Neural cell (in vitro differentiated cells): ENCODE results near the gene TOM1L1. TPM values are rescaled to one million over a fixed set of nuclear protein-coding genes. Genes with fewer than 3 reads are reported as not detected.

Experiments used
- H2AFZ ChIP-seq: fragments of 200-600, 300-800 bp; sonication (generic), shearing (Covaris generic); 2 replicates; pipeline ENCODE4 v1.6.0; 2014; ENCODE audit warnings: low read depth, mild to moderate bottlenecking, antibody characterized with exemption, low read length, moderate library complexity
- H3F3A ChIP-seq: fragments of 200-600 bp; shearing (Covaris generic); 2 replicates; pipeline ENCODE4 v1.6.1; 2016; ENCODE audit warnings: mild to moderate bottlenecking, moderate library complexity, mixed read lengths, antibody characterized with exemption, low read length; ENCODE audit not compliant: insufficient read depth, poor library complexity, severe bottlenecking
- H3K27ac ChIP-seq: fragments of 200-600, 300-800 bp; sonication (generic), shearing (Covaris generic); 2 replicates; pipeline ENCODE4 v1.5.1; 2014; ENCODE audit warnings: mild to moderate bottlenecking, low read length, moderate library complexity
- H3K27me3 ChIP-seq: fragments of 300-800, 200-600 bp; sonication (generic), shearing (Covaris generic); 2 replicates; pipeline ENCODE4 v1.6.0; 2014; ENCODE audit warnings: mild to moderate bottlenecking, low read depth, low read length, moderate library complexity; ENCODE audit not compliant: insufficient read depth
- H3K36me3 ChIP-seq: fragments of 300-800, 200-600 bp; sonication (generic), shearing (Covaris generic); 2 replicates; pipeline ENCODE4 v1.5.1; 2014; ENCODE audit warnings: mild to moderate bottlenecking, antibody characterized with exemption, low read length, moderate library complexity; ENCODE audit not compliant: insufficient read depth
- H3K4me2 ChIP-seq: fragments of 300-800, 200-600 bp; sonication (generic), shearing (Covaris generic); 2 replicates; pipeline ENCODE4 v1.6.0; 2014; ENCODE audit warnings: mild to moderate bottlenecking, low read length
- H3K4me3 ChIP-seq: fragments of 300-800, 200-600 bp; sonication (generic), shearing (Covaris generic); 2 replicates; pipeline ENCODE4 v1.5.1; 2014; ENCODE audit warnings: mild to moderate bottlenecking, low read length, moderate library complexity
- H3K79me2 ChIP-seq: fragments of 200-600 bp; shearing (Covaris generic); replicated peaks from 2 replicates; pipeline ENCODE4 v1.6.0; 2014; ENCODE audit warnings: mild to moderate bottlenecking, low read length, moderate library complexity; ENCODE audit not compliant: insufficient read depth
- H3K9ac ChIP-seq: fragments of 300-800, 200-600 bp; sonication (generic), shearing (Covaris generic); 2 replicates; pipeline ENCODE4 v1.6.1; 2016; ENCODE audit warnings: mild to moderate bottlenecking, low read length, mixed read lengths
- H3K9me2 ChIP-seq: fragments of 200-600 bp; shearing (Covaris generic); 2 replicates; pipeline ENCODE4 v1.6.1; 2016; ENCODE audit warnings: mild to moderate bottlenecking, low read length, mixed read lengths; ENCODE audit not compliant: insufficient read depth
- H3K9me3 ChIP-seq: fragments of 200-600, 300-800 bp; sonication (generic), shearing (Covaris generic); 2 replicates; pipeline ENCODE4 v1.6.1; 2016; ENCODE audit warnings: mild to moderate bottlenecking, mixed run types, low read length, moderate library complexity, mixed read lengths
- H4K20me1 ChIP-seq: fragments of 200-600 bp; shearing (Covaris generic); 2 replicates; pipeline ENCODE4 v1.6.1; 2016; ENCODE audit warnings: mild to moderate bottlenecking, mixed run types; ENCODE audit not compliant: insufficient read depth
- CTCF ChIP-seq: fragments of 450-650 bp; IDR thresholded peaks from 2 replicates; pipeline ENCODE4 v1.5.1; 2014; ENCODE audit warnings: antibody characterized with exemption, mild to moderate bottlenecking, moderate library complexity; ENCODE audit not compliant: poor library complexity, severe bottlenecking
- EP300 ChIP-seq: fragments of 450-650 bp; conservative IDR thresholded peaks from 2 replicates; pipeline ENCODE4 v1.6.1; 2014; ENCODE audit warnings: antibody characterized with exemption, mild to moderate bottlenecking, moderate library complexity; ENCODE audit not compliant: poor library complexity, severe bottlenecking
- EZH2 ChIP-seq: fragments of 200-600, 300-800 bp; shearing (Covaris generic), sonication (generic); IDR thresholded peaks from 2 replicates; pipeline ENCODE4 v1.6.1; 2014; ENCODE audit warnings: antibody characterized with exemption, low read length, borderline replicate concordance, mild to moderate bottlenecking; ENCODE audit not compliant: insufficient read depth, poor library complexity, severe bottlenecking
- MXI1 ChIP-seq: fragments of 450-650 bp; conservative IDR thresholded peaks from 2 replicates; pipeline ENCODE4 v1.6.1; 2014; ENCODE audit warnings: antibody characterized with exemption, mild to moderate bottlenecking; ENCODE audit not compliant: poor library complexity, severe bottlenecking
- POLR2AphosphoS5 ChIP-seq: IDR thresholded peaks from 2 replicates; pipeline ENCODE4 v1.6.1; 2012
- RAD21 ChIP-seq: fragments of 450-650 bp; conservative IDR thresholded peaks from 2 replicates; pipeline ENCODE4 v1.6.1; 2014; ENCODE audit warnings: antibody characterized with exemption, mild to moderate bottlenecking, moderate library complexity
- REST ChIP-seq: IDR thresholded peaks from 2 replicates; pipeline ENCODE4 v1.6.1; 2012; ENCODE audit warnings: borderline replicate concordance
- SMC3 ChIP-seq: fragments of 450-650 bp; conservative IDR thresholded peaks from 2 replicates; pipeline ENCODE4 v1.6.1; 2014; ENCODE audit warnings: antibody characterized with exemption, mild to moderate bottlenecking, moderate library complexity; ENCODE audit not compliant: poor library complexity
- TAF1 ChIP-seq: IDR thresholded peaks from 2 replicates; pipeline ENCODE4 v1.6.1; 2012; ENCODE audit warnings: low read depth
- polyA plus RNA-seq: library from polyadenylated mRNA; depleted of rRNA; stranded (reverse); fragments of >200 nt; gene quantifications from 2 replicates; pipeline ENCODE4 v1.2.3, GENCODE V29; 2014

The TOM1L1 gene
- polyA plus RNA-seq, 1 donor from 2014 or later = 13.6 TPM

GRCh38 chr17:55002458-55002857 is 101.8 kb downstream of the TOM1L1 start:
- Histone ChIP-seq H3K27me3 (no peaks in the 10 kb centered on the region), H3K9me2 (no peaks in the 10 kb centered on the region), H3K4me3 (no peak overlapping the region), H3K27ac (no peak overlapping the region), H3K4me2 (no peak overlapping the region), H3K9me3 (no peaks in the 10 kb centered on the region), H2AFZ (no peak overlapping the region), H3F3A (no peaks in the 10 kb centered on the region), H3K79me2 (no peaks in the 10 kb centered on the region), H3K9ac (no peak overlapping the region), H3K36me3 (no peaks in the 10 kb centered on the region), H4K20me1 (no peaks in the 10 kb centered on the region)
- TF ChIP-seq MXI1 (no peak), RAD21 (no peak), EP300 (no peak), POLR2AphosphoS5 (no peak), CTCF (no peak), REST (no peak), TAF1 (no peak)

- Histone ChIP-seq H3K36me3 (no peaks in the 10 kb centered on the region), H3K27me3 (no peaks in the 10 kb centered on the region), H3K9me3 (no peaks in the 10 kb centered on the region), H3K4me2 (no peak overlapping the region), H4K20me1 (no peaks in the 10 kb centered on the region), H3K4me3 (no peak overlapping the region), H3K9me2 (no peaks in the 10 kb centered on the region), H3K79me2 (no peaks in the 10 kb centered on the region), H2AFZ (no peak overlapping the region), H3K9ac (no peak overlapping the region), H3F3A (no peaks in the 10 kb centered on the region), H3K27ac (no peak overlapping the region)
- TF ChIP-seq MXI1 = no peak
- no peak for TF ChIP-seq EP300
- no peak for TF ChIP-seq EZH2
- TF ChIP-seq RAD21 = no peak
- TF ChIP-seq REST = no peak
- no peak for TF ChIP-seq CTCF
- TF ChIP-seq POLR2AphosphoS5 = no peak
- TF ChIP-seq SMC3 = no peak
- no peak for TF ChIP-seq TAF1
Measured at GRCh38 chr17:55004484-55004883, 103.8 kb downstream of the TOM1L1 start.
